Activated CD4-positive, alpha-beta T cell treated with anti-CD3 and anti-CD28 coated beads for 4 hours (primary cell): ENCODE results near the gene TMEM131L.
"Not testable (repeated sequence)": the region's sequence is repeated elsewhere in the genome, so short reads cannot be mapped to it uniquely, and the experiment has no call there.

Experiments
- DNase-seq, 2 donors: peaks; one replicate each; pipeline ENCODE4 v3.0.0-alpha.2; 2020

The TMEM131L gene

GRCh38 chr4:153506341-153507309, 40.5 kb downstream of the TMEM131L start:
- no peak for DNase-seq

- no peak for DNase-seq
These were observed 41.3 kb downstream of the TMEM131L start for GRCh38 chr4:153507310-153508073.

- DNase-seq: not testable (repeated sequence)
These were observed 43.1 kb downstream of the TMEM131L start for GRCh38 chr4:153509212-153509611.

- no peak for DNase-seq
These were observed 43.6 kb downstream of the TMEM131L start for GRCh38 chr4:153509724-153510123.

GRCh38 chr4:153510252-153511001, 44.3 kb downstream of the TMEM131L start:
- no peak for DNase-seq

DNA sequence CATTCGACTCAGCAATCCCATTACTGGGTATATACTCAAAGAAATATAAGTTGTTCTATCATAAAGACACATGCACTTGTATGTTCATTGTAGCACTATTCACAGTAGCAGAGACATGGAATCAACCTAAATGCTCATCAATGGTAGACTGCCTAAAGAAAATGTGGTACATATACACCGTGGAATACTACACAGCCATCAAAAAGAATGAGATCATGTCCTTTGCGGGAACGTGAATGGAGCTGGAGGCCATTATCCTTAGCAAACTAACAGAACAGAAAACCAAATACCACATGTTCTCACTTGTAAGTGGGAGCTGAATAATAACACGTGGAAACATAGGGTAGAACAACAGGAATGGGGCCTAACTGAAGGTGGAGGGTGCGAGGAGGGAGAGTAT, 44.9 kb downstream of the TMEM131L start:
- no peak for DNase-seq

GRCh38 chr4:153512162-153512852, 46.1 kb downstream of the TMEM131L start:
- no peak for DNase-seq

GRCh38 chr4:153512952-153513500, 46.9 kb downstream of the TMEM131L start:
- no peak for DNase-seq

DNA sequence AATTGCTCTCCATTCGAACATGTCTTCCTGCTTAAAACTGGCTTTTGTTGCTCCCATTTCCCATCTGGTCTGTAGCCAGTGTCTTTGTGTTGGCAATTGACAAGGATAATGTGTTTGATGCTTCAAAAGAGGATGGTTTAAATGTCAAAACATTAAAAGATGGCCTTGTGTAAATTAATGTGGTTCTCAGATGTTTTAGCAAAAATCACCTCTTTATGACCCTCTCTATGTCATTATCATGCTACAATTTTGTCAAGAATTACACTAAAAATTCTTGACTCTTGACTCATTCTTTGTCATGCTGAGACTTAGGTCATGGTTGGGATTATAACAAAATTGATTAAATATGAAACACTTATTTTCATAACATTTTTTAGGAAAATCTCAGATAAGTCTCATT, 47.4 kb downstream of the TMEM131L start:
- no peak for DNase-seq

- no peak for DNase-seq
These were observed 47.9 kb downstream of the TMEM131L start for GRCh38 chr4:153514001-153514526.

DNA sequence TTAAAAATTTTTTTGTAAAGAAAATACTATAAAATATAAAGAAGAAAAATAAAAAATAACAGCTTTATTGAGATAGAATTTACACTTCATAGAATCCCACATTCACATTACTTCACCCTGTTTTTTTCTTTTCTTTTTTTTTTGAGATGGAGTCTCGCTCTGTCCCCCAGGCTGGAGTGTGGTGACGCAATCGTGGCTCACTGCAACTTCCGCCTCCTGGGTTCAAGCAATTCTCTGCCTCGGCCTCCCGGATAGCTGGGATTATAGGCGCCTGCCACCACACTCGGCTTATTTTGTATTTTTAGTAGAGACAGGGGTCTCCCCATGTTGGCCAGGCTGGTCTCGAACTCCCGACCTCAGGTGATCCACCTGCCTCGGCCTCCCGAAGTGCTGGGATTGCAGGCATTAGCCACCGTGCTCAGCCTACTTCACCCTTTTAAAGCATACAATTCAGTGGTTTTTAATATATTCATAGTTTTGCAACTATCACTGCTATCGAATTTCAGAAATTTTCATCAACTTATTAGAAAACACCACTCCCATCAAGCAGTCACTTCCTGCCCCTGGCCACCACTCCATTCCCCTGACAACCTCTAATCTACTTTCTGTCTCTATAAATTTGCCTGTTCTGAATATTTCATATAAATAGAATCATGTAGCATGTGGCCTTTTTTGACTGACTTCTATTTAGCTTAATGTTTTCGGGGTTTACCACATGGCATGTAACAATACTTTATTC, 48.7 kb downstream of the TMEM131L start:
- DNase-seq: no peak

GRCh38 chr4:153517159-153517558, 51.0 kb downstream of the TMEM131L start:
- DNase-seq: no peak

GRCh38 chr4:153518001-153518400, 51.8 kb downstream of the TMEM131L start:
- no peak for DNase-seq

- no peak for DNase-seq
These were observed 52.7 kb downstream of the TMEM131L start for GRCh38 chr4:153518637-153519389.

DNA sequence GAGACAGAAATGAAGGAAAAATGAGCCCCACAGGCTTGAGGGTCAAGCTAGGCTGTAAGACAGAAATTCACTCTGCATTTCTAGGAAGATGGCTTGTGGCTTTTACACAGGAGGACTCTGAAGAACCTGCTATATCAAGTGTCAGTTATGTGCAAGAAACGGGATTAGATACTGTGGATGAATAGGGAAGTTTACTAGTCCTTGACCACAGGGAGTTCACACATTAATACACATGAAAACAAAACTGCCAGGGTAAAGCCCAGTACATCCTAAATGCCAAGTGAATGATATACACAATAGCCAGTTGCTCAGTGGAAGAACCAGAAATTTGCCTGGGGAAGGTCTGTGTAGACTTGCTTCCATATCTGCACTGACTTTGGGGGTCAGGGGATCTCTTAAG, 53.5 kb downstream of the TMEM131L start:
- DNase-seq: no peak

DNA sequence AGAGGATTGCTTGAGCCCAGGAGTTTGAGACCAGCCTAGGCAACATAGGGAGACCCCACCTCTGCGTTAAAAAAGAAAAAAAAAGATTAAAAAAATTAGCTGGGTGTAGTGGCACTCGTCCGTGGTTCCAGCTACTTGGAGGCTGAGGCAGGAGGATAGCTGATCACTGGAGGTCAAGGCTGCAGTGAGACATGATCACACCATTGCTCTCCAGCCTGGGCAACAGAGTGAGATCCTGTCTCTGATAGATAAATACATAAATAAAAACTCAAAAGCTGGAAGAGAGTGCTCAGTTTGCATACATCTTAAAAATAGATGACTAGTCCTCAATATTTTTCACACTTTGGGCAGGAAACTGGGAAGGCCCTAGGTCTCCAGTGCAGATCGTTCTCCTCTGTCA, 54.1 kb downstream of the TMEM131L start:
- no peak for DNase-seq

- no peak for DNase-seq
These were observed 54.7 kb downstream of the TMEM131L start for GRCh38 chr4:153520801-153521329.

DNA sequence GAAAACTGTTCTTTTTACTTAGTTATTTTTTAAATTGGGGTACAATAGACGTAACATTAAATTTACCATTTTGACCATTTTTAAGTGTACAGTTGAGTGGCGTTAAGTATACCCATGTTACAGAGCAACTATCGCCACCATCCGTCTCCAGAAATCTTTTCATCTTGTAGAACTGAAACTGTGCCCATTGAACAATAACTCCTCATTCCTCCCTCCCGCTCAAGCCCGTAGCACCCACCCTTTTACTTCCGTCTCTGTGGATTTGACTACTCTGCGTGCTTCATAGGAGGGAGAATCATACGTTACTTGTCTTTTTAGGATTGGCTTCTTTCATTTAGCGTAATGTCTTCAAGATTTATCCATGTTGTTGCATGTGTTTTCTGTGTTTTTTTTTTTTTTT, 55.3 kb downstream of the TMEM131L start:
- no peak for DNase-seq

GRCh38 chr4:153521999-153522801, 56.0 kb downstream of the TMEM131L start:
- peak; percentile 43 to 57 for DNase-seq
